Measurements from ENCODE around the gene RPS3.

The RPS3 gene

DNA sequence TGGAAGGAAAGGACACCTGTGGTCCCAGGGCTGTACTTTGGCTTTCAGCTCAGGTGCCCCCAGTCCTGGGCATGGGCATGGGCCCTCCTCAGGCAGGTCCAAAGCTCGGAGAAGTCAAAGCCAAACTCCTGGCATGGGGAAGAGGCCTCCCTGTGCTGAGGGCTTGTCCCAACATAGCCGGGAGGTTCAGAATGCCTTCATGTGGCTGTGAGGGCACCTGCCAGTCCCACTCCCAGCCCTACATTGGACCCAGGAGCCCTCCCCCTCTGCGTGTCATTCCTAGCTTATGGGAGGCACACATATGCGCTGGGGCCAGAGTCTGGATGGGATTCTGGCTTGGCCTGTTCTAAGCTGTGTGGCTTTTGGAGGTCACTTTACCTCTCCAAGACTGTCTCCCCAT lies 34.7 kb downstream of the RPS3 start:
- DNase-seq (ENCODE audit: low spot score): no peak
- no peak for FAIRE-seq

DNA sequence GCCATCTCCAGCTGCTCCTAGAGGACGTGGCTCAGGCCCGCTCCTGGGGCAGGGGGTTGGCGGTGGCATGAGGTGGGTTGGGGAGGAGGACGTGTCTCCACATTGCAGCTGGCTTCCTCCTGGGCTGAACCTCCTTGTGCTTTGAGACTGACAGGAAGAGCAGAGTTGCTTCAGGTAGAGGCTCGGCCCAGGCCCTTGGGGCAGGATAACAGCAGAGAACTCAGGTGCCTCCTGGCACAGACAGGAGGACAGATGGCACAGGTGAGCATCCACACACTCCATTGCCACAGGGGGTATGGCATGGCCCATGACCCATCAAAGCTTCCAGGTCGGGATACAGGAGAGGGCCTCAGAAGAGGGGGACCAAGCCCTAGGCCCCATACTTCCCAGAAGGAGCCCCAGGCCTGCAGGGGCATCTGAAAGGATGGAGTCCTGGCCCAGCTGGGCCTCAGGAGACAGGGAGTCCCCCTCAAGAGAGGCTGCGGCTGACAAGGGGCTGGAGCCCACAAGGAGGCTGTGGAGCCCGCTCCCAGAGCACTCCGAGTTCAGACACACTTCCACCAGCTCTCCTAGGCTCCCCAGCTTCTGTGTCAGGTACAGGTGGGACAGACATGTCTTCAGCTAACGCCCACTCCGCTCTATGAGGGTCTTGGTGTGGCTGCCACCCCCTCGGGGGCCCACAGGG lies 35.7 kb downstream of the RPS3 start:
- FAIRE-seq (no peak), DNase-seq (ENCODE audit: low spot score) (no peak)

DNA sequence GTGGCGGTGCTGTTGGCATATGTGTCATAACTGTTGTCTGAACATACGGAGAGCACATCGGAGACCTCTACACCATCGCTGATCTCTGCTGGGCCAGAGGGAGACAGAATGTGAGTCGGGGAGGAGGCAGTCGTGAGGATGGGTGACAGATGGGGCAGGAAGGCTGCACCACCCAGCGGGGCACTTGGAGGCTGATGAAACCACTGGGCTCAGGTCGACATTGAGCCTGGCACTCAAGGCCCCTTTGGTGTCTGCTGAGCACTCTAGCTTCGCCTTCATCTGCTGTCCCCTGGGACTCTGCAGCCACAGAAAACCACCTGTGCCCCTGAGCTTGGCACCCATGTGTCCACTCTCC lies 36.2 kb downstream of the RPS3 start:
- FAIRE-seq: no peak
- DNase-seq (ENCODE audit: low spot score): no peak

DNA sequence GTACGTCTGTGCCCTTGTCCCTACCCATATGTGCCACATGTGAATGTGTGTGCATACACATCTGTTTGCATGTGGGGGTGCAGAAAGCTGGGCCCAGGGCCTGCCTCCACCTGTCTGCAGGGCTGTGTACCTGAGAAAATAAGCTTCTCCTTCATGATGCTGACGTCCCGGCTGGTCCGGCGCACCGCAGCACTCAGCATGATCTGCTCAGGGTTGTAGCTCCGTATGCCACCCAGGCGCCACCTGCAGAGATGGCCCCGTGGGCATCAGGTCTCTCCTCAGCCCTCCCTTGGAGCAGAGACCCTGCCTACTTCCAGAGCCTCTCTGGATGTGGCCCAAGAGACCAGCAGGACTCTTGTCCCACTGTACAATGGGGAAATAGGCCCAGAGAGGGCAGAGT lies 37.5 kb downstream of the RPS3 start:
- DNase-seq (ENCODE audit: low spot score) (no peak), FAIRE-seq (no peak)

DNA sequence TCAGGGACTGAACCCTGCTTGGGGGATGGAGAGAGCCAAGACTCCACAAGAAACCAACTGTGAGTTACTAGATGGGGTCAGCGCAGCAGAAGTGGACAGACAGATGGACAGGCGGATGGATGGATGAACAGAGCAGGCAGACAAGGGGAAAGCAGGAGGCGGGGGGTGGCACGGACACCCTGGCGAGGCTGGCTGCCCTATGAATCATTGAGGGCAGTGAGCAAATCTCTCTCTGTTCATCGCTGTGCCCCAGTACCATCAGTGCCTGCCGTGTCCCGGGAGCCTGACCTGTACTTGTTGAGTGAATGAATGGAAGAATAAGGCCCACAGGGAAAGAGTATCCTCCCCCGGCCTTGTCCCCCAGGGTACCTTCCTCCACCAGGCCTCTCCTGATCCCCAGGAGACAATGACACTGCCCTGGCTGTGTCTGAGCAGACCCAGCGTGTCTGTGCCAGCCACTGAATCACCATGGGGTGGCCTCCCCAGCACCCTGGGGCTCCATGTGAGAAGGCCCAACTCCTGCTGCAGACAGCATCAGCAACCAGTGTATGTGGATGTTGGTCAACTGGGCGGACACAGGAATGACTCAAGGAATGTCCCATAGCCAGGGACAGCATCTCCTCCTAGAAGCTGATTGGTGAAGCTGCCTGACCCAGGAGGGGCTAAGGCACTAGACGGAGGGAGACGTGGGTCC lies 38.8 kb downstream of the RPS3 start:
- FAIRE-seq: no peak
- DNase-seq (ENCODE audit: low spot score): peak; percentile 37

DNA sequence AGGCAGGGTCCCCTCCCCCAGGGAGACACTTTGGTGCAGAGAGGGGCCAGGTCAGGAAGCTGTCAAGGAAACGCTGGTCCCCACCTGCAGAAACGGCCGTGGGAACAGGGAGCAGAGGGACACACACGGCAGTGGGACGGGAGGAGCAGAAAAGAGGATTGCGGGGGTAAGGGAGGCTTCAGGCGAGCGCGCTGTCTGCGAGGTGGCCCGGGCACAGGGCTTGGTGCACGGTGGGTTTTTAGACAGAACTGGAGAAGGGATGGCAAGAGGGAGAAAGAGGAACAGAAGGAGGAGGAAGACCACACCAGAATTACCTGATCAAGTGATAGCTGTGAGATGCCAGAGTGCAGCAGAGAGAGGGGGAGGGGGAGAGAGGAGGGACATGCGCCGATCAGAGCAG lies 39.7 kb downstream of the RPS3 start:
- DNase-seq (ENCODE audit: low spot score) (no peak), FAIRE-seq (no peak)

DNA sequence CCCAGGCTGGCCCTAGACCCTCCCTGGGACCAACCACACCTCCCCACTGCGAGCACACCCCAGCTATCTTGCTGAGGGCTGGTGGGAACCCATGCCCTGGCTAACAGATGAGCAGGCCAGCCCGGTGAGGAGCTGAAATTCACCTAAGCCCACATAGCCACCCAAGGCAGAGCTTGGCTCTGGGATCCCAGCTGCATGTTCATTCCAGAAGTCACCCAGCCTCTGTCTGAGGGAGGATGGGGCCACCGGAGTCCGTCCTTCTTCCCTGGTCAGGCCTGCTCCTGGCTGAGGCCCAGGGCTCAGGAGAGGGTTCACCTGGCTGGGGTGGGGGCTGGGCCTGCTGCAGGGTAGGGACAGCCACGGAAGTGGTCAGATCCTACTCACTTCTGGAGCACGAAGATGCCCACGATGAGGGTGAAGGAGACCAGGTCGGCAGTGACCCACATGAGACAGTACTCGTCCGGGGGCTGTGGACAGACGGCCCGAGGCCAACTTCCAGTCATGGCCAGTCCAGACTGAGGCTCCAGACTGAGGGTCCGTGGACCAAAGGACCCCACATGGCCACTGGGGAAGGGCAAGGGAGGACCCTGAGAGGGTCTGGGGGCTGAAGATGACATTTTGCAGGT lies 40.3 kb downstream of the RPS3 start:
- FAIRE-seq (no peak), DNase-seq (ENCODE audit: low spot score) (no peak)

DNA sequence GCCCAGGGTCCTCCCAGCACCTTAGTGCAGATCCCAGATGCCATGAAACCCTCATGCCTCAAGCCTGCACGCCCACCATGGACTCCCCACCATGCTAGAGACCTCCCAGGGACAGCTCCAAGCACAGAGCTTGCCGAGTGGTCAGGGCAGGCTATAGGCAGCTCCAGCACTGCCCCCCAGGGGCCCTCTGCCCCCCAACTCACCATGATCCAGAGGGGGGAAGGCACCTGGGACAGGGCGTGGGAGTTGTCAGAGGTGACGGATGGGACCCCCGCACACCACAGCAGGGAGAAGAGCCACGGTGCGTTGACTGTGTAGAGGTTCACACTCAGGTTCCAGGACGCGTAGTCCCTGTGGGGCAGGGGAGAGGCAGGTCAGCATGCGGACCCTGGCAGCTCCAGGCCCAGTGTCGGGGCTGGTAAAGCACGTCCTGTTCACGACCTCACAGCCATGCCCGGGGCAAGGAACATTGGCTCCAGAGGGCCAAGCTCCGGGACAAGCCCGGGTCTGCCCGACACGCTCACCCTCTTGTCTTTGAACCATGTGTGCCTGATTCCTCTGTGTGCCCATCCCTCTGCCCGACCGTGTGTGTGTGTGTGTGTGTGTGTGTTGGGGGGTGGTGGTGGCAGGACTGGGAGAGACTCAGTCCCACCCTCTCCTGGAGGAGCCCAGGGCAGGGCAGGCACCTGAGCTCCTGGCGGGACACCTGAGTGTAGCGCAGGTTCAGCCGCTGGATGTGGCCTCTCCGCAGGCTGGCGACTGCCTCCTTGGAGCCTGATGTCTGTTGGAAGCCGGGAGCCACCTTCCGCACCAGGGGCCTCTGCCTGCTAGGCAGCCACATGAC lies 41.9 kb downstream of the RPS3 start:
- FAIRE-seq (no peak), DNase-seq (ENCODE audit: low spot score) (no peak)

DNA sequence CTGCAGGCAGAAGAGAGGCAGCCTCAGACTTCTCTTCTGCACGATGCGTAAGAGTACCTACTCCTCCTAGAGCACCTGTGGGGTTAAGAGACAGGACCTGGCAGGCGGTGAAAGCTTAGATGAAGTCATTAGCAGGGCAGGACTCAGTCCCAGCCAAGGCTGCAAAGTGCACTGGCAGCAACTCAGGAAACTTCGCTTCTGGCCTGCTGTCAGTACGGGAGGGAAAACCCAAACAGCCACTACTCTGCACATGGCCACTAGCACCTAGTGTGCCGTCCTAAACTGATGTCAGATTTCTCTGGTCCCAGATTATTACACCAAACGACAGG lies 42.5 kb downstream of the RPS3 start:
- no peak for DNase-seq (ENCODE audit: low spot score)
- FAIRE-seq: no peak

DNA sequence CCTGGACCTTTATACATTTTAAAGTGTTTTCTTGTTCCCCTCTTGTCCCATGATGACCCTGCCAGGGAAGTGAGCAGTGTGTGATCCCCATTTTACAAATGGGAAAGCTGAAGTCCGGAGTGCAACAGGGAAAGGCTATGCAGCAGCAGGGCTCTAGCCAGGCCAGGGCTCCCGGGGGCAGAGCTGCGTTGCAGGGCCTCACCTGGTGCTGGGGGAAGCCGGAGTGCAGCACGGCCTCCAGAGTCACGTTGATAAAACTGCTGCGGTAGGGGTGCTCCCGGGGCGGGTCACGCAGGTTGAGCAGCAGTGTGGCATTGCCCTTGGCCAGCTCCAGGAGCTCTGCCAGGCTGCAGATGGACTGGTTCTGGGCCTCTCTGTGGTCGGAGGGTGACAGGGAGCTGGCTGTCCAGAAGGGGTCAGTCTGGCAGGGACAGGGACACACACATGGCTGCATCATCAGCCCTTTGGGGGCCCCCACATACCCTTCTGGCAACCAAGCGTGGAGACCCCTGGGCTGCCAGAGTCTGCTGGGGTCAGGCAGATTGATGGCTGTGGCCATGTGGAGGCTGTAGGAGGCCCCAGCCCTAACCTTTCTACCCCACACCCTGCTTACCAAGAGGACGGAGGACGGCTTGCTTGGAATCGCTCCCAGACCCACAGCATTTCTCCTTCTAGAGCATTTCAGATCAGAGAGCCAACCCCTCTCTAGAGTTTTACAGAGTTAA lies 43.0 kb downstream of the RPS3 start:
- FAIRE-seq (no peak), DNase-seq (ENCODE audit: low spot score) (no peak)

DNA sequence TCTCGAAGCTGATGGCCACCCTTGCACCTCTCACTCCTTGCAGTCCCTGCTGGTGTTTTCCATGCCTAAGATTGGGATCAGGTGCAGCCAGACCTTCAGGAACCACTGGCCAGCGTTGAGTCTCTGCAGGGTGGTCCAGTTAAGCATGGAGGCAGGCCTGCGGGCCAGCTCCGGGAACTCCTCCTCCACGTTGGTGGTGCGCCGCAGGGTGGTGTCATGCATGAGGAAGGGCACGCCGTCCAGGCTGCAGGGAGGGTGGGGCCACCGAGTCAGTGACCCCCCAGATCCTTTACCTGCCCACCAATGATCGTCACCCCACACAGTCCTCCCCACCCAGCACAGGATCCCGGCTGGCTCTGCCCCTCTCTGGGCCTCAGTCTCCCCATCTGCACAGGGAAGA lies 43.7 kb downstream of the RPS3 start:
- no peak for FAIRE-seq
- no peak for DNase-seq (ENCODE audit: low spot score)

DNA sequence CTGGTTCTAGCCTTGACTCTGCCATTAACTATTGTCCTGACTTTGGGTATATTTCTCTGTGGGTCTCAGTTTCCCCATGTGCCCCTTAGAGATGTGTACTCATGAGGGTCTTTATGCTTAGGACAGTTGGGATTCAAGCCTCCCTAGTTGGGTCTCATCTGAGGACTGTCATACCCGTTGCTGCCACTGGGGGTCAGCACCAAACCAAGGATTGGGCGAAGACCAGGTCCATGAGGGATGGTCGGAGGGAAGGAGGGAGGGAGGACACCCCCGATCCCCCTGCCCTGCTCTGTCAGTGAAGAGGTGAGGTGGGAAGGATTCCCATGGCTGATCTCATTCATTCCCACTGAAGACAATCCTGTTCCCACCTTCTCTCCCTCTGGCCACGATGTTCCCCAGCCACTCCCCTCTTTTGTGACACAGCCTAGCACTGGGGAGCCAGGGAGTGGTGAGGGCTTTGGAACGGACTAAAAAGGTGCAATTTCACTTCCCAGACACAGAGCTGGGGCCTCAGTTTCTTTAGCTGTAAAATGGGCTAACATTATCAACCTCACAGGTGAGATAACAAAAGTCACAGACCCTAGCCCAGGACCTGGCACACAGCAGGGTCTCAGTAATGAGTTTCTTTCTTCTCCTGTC lies 46.1 kb downstream of the RPS3 start:
- FAIRE-seq (no peak), DNase-seq (ENCODE audit: low spot score) (peak; percentile 20)

DNA sequence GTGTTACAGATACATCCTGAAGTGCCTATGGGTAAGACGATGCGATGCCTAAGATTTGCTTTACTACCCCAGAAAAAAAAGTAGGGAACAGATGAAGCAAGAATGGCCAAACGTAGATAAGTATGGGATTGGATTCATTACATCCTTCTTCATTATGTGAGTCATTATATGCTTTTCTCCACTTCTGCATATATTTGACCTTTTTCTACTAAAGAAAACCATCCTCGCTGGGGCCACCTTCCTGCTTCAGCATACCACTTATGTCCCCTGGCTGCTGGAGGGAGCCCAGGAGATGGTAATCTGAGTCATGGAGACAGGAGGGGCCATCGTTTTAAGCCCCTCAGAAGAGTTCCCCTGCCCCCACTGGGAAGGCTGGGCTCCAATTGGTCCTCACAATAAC lies 48.1 kb downstream of the RPS3 start:
- DNase-seq (ENCODE audit: low spot score) (no peak), FAIRE-seq (no peak)

DNA sequence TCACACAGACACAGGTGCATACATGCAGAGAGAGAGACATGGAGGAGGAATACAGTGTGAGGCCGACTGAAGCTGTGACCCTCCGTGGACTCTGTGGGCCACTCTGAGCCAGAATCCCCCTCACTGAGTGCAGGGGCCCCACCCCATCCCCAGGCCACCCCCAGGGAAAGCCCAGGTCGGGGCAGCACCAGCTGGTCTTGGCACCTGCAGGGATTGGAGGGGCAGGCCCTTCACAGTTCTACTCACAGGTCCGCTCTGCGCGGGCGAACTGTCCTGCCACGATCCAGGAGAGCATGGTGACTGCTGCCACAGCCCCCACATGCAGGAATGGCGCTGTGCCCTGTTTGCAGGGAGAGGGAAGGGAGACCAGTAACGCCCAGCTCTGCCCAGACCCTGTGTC lies 50.0 kb downstream of the RPS3 start:
- no peak for DNase-seq (ENCODE audit: low spot score)
- no peak for FAIRE-seq

DNA sequence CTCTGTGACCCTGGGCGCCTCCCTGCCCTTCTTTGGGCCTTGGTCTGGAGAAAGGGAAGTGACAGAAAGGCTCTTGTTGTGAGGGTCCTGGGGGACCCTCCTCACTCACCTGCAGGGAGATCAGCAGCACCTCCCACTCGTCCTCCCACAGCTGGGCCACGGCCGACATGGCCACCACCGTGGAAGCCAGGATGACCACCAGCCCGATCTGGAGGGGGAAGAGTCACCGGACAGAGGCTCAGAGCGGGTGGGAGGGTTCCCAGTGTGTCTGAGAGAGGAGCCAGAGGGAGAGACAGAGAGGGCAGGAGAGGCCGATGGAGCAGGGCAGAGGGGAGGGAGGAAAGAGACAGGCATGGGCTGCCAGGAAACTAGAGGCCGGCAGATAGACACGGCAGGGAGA lies 50.5 kb downstream of the RPS3 start:
- no peak for FAIRE-seq

DNA sequence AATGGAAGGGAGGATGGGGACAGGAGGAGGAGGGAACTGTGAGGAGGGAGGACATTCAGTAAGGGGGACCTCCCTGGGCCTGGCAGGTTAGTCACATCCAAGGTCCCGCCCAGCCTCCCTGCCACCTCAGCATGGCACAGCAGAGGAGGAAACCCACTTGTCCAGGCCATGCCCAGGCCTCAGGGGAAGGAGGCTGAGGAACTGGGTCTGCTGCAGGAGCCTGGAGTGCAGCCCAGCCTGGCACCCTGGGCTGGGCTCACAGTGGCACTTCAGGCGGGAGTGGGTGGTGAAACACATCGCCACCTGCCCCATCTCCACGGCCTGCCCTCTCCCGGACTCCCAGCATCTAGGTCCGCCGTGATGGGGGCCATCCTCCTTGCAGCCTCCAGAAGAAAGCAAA lies 50.9 kb downstream of the RPS3 start:
- DNase-seq (ENCODE audit: low spot score) (no peak), FAIRE-seq (no peak)

More for the DNA sequence above, 50.5 kb downstream of the RPS3 start:
- DNase-seq (ENCODE audit: low spot score): no peak

DNA sequence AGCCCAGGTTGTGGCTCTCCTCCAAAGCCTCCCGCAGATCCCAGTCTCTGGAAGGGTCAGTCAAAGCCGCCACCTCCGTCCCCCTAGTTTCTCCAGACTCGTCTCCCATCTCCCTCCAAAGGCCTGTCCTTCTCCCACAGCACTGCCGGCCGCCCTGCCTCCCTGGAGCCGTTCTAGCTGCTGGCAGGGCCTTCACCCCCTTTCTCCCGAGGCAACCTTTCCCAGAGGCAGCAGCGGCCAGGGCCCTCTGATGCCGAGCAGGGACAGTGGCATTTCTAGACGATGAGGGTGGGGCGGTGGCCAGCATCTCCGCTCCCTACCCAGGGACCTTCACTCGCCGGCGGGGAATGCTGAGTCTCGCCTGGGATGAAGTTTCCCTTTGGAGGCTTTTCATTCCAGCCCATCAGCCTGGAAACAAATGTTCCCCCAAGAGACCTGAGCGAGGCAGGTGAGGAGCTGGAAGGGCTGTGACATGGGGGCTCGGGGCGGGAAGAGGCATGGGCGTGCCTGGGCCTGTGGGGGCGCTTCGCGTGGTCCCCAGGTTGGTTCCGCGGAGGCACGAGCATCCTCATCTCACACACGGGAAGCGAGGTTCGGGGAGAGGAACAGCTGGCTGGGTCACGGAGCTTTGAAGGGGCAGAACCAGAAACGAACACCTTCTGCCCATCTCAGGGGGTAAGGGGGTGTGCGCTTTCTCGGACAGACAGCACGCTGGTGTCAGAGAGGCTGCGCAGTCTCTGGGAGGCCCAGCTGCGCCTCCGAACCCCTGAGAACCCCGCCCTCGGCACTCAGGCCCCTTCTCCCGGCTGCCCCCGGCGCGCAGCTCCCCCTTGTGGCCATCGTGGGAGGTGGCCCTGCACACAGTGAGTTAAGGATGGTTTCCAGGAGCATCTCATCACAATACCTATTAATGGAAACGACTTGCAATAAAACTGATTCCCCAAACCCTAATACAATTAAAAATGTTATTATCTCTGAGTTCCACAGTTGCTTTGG lies 51.8 kb downstream of the RPS3 start:
- DNase-seq (ENCODE audit: low spot score) (no peak), FAIRE-seq (no peak)

DNA sequence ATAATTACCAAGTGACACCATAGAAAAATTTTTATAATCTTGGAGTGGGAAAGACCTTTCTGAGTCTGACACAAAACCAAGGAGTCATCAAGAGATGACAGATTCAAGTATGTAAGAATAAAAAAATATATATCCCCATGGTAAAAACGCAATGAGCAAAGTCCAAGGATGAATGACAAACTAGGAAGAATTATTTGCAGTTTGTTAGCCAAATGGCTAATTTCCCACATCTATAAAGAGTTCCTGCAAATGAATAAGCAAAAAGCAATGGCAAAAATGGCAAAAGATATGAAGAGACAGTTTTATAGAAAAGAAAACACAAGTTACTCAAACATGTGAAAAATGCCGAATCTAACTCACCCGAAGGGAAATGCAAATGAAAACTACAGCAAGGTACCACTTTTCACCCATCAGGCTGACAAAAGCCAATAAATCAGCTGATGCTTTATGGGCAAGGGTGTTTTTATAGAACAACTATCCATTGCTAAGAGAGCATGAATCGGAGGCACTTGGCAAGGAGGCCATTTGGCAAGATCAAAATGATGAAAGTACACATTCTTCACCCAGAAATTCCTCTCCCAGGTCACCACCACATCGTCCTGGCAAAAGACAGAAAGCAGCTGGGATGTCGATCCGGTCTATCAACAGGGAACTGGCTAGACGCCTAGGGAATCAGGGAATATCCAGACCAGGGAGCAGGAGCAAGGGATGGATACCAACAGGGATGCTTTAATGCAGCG lies 54.8 kb downstream of the RPS3 start:
- no peak for DNase-seq (ENCODE audit: low spot score)
- no peak for FAIRE-seq

DNA sequence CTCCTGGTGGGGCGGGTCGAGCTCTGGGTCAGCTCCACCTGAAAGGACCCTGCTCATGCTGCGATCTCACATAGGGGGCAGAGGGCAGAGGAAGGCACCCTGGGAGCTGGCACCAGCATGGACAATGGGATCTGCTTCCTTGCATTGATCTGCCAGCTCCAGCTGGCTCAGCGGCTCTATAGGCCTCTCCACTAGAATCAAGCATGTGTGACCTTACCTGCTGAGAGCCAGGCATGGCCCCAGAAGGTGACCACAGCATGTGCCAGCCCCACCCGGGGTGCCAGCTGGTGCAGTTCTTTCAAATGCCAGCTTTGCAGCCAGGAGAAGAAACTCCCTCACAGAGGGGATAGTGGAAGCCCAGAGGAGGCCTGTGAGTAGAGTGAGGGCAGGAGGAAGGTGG lies 55.7 kb downstream of the RPS3 start:
- DNase-seq (ENCODE audit: low spot score): no peak
- no peak for FAIRE-seq

All from RCC 7860 (cell line).